Activated naive CD8-positive, alpha-beta T cell treated with anti-CD3 and anti-CD28 coated beads for 36 hours (primary cell): Measurements from ENCODE around the gene FOXF1. TPM values are rescaled to one million over a fixed set of nuclear protein-coding genes. Genes with fewer than 3 reads are reported as not detected.

Experiments
- DNase-seq: peaks from one replicate; pipeline ENCODE4 v3.0.0; 2021
- H3K27ac Mint-ChIP-seq: one replicate; pipeline ENCODE4 v1.8.0; 2022; ENCODE audit warnings: mild to moderate bottlenecking, moderate library complexity, mixed read lengths
- H3K27me3 Mint-ChIP-seq: one replicate; pipeline ENCODE4 v1.8.0; 2022; ENCODE audit warnings: mild to moderate bottlenecking, mixed read lengths
- H3K36me3 Mint-ChIP-seq: one replicate; pipeline ENCODE4 v1.8.0; 2021; ENCODE audit warnings: mild to moderate bottlenecking, mixed read lengths
- H3K4me1 Mint-ChIP-seq: one replicate; pipeline ENCODE4 v1.8.0; 2021; ENCODE audit warnings: mixed read lengths
- H3K4me3 Mint-ChIP-seq: one replicate; pipeline ENCODE4 v1.8.0; 2022; ENCODE audit warnings: mild to moderate bottlenecking, moderate library complexity, mixed read lengths
- H3K9me3 Mint-ChIP-seq: one replicate; pipeline ENCODE4 v1.8.0; 2022; ENCODE audit warnings: mixed read lengths
- total RNA-seq, 2 experiments: library from RNA; stranded (reverse); gene quantifications; one replicate each; pipeline ENCODE4 v1.2.3, GENCODE V29; 2021

FOXF1 gene
- total RNA-seq, result not detected

DNA sequence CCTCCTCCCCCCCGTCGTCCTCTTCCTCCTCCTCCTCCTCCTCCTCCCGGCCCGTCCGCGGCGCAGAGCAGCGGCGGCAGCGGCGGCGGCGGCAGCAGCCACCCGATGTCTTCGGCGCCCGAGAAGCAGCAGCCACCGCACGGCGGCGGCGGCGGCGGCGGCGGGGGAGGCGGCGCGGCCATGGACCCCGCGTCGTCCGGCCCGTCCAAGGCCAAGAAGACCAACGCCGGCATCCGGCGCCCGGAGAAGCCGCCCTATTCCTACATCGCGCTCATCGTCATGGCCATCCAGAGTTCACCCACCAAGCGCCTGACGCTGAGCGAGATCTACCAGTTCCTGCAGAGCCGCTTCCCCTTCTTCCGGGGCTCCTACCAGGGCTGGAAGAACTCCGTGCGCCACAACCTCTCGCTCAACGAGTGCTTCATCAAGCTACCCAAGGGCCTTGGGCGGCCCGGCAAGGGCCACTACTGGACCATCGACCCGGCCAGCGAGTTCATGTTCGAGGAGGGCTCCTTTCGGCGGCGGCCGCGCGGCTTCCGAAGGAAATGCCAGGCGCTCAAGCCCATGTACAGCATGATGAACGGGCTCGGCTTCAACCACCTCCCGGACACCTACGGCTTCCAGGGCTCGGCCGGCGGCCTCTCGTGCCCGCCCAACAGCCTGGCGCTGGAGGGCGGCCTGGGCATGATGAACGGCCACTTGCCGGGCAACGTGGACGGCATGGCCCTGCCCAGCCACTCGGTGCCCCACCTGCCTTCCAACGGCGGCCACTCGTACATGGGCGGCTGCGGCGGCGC lies at the start of gene FOXF1:
Gene FOXF1 (plus strand): TSS at position 63 of the 797 bp plus-strand sequence. CDS start 43 bp downstream, at position 106.
- H3K9me3 Mint-ChIP-seq, result no peaks in the 10 kb centered on the region
- peaks cover 22% of the 10 kb centered on the region for H3K4me1 Mint-ChIP-seq
- peaks cover 2% of the 10 kb centered on the region for H3K36me3 Mint-ChIP-seq
- no peak for DNase-seq
- no peak within 1 kb of the TSS for H3K27ac Mint-ChIP-seq
- peak within 1 kb of the TSS; percentile 59 for H3K4me3 Mint-ChIP-seq
- peaks cover 80% of the 10 kb centered on the region for H3K27me3 Mint-ChIP-seq

DNA sequence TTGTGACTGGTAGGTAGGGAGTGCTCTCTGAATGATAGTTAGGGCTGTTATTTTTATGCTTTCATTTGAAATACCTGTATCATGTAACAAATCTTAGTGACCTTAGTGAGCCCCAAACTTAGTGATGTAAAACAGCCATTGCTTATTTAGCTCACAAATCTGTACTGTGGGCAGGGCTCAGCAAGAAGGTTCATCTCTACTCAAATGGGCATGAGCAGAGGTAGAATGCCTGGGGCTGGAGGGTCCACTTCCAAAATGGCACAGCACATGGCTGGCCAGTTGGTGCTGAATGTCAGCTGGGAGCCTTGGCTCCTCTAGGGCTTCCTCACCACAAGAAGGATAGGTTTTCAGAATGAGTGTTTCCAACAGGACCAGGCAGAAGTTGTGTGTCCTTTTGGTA lies 49.3 kb upstream of the FOXF1 start:
- Mint-ChIP-seq H3K4me1 (no peaks in the 10 kb centered on the region), H3K27me3 (peaks cover 6% of the 10 kb centered on the region), H3K4me3 (no peak overlapping the region), H3K27ac (no peak overlapping the region), H3K9me3 (peaks cover 7% of the 10 kb centered on the region), H3K36me3 (no peaks in the 10 kb centered on the region)
- DNase-seq, result no peak

- Mint-ChIP-seq H3K27me3 (peaks cover 6% of the 10 kb centered on the region), H3K27ac (no peak overlapping the region), H3K36me3 (no peaks in the 10 kb centered on the region), H3K4me3 (no peak overlapping the region), H3K4me1 (no peaks in the 10 kb centered on the region), H3K9me3 (peaks cover 7% of the 10 kb centered on the region)
- DNase-seq, result no peak
These were observed 47.8 kb upstream of the FOXF1 start for GRCh38 chr16:86462334-86463084.

DNA sequence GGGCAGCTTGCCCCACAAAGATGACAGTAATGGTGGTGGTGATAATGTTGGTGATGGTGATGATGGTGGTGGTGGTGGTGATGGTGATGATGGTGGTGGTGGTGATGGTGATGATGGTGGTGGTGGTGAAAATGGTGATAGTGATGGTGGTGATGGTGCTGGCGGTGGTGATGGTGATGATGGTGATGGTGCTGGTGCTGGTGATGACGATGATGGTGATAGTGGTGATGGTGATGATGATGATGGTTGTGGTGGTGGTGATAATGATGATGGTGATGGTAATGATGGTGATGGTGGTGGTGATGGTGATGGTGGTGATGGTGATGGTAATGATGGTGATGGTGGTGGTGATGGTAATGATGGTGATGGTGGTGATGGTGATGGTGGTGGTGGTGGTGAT lies 46.3 kb upstream of the FOXF1 start:
- no peak for DNase-seq
- H3K27me3 Mint-ChIP-seq, result no peaks in the 10 kb centered on the region
- no peaks in the 10 kb centered on the region for H3K36me3 Mint-ChIP-seq

DNA sequence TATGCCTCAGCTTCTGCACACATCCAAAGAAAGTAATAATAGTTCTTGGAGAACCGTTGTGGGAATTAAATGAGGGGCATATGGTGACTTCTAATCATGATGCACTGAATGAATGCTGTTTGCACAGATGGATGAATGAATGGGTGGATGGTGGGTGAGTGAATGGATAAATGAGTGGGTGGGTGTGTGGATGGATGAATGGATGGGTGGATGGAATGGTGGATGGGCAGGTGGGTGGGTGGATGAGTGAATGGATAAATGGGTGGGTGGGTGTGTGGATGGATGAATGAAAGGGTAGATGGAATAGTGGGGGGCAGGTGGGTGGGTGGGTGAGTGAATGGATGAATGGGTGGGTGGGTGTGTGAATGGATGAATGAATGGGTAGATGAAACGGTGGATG lies 44.9 kb upstream of the FOXF1 start:
- Mint-ChIP-seq H3K4me1 (no peaks in the 10 kb centered on the region), H3K36me3 (no peaks in the 10 kb centered on the region), H3K9me3 (peaks cover 7% of the 10 kb centered on the region), H3K27ac (no peak overlapping the region), H3K4me3 (no peak overlapping the region), H3K27me3 (no peaks in the 10 kb centered on the region)
- DNase-seq, result no peak

More for the DNA sequence above, 46.3 kb upstream of the FOXF1 start:
- Mint-ChIP-seq H3K27ac (no peak overlapping the region), H3K4me3 (no peak overlapping the region), H3K4me1 (no peaks in the 10 kb centered on the region), H3K9me3 (peaks cover 7% of the 10 kb centered on the region)

DNA sequence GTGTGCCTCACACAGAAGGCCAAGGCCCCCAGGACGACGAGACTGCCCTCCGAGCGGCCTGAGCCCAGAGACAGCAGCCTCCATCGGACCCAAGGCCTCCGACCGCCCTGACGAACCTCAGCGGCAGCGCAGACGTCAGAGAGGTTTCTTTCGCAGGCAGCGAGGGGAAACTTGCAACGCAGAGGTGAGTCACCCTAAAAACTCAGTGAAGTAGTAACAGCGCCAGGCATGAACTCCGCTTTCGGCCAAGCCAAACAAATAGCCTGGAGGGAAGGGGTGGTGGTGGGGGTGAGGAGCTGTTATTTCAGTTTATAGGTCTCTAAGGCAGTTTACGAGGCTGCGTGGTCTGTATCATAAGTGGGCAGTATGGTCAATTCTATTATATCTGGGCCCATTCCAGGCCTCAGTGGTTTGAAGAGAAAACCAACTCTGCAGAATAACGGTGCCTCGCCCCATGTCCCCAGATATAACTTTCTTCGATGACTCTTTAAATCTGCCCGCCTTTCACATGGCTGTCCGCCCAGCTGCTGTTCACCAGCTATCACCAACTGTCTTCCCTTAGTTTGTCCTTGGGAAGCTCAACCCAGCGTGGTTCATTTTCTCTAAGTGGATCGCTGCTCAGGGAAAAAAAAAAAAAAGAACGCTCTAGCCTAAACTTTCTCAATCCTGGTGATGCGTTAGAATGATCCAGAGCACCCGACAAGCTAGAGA lies 43.5 kb upstream of the FOXF1 start:
- H3K36me3 Mint-ChIP-seq, result no peaks in the 10 kb centered on the region
- no peaks in the 10 kb centered on the region for H3K27me3 Mint-ChIP-seq
- no peak overlapping the region for H3K4me3 Mint-ChIP-seq
- no peaks in the 10 kb centered on the region for H3K4me1 Mint-ChIP-seq
- no peak overlapping the region for H3K27ac Mint-ChIP-seq
- no peak for DNase-seq
- H3K9me3 Mint-ChIP-seq, result peaks cover 7% of the 10 kb centered on the region

- no peak overlapping the region for H3K4me3 Mint-ChIP-seq
These were observed 42.8 kb upstream of the FOXF1 start for GRCh38 chr16:86467490-86467889.

GRCh38 chr16:86470964-86471363 lies 39.4 kb upstream of the FOXF1 start:
- Mint-ChIP-seq H3K4me1 (no peaks in the 10 kb centered on the region), H3K27me3 (peaks cover 4% of the 10 kb centered on the region), H3K27ac (no peak overlapping the region), H3K4me3 (no peak overlapping the region), H3K9me3 (peaks cover 2% of the 10 kb centered on the region), H3K36me3 (no peaks in the 10 kb centered on the region)
- DNase-seq, result no peak

More at GRCh38 chr16:86467490-86467889, 42.8 kb upstream of the FOXF1 start:
- Mint-ChIP-seq H3K9me3 (peaks cover 9% of the 10 kb centered on the region), H3K36me3 (no peaks in the 10 kb centered on the region), H3K27me3 (no peaks in the 10 kb centered on the region), H3K27ac (no peak overlapping the region), H3K4me1 (no peaks in the 10 kb centered on the region)
- no peak for DNase-seq

DNA sequence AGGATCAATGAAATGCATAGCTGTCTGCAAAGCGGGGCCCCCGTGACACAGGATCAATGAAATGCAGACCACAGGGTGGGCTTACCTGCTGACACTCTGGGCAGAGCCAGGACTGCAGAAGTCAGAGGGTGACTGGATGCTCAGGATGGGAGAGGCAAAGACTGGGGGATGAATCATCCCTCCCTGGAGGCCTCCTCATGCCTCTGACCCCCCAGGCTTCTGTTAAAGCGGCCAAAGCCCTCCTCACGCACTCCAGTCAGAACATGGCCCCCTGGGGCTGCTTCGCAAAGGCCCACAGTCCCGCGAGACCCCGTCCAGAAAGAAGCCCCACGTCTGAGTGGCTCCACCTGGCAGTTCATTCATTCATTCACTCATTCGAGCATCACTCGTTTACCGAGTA lies 38.4 kb upstream of the FOXF1 start:
- H3K4me3 Mint-ChIP-seq, result no peak overlapping the region
- no peak for DNase-seq
- H3K4me1 Mint-ChIP-seq, result no peaks in the 10 kb centered on the region
- no peaks in the 10 kb centered on the region for H3K36me3 Mint-ChIP-seq
- peaks cover 2% of the 10 kb centered on the region for H3K9me3 Mint-ChIP-seq
- H3K27me3 Mint-ChIP-seq, result peaks cover 4% of the 10 kb centered on the region
- no peak overlapping the region for H3K27ac Mint-ChIP-seq

DNA sequence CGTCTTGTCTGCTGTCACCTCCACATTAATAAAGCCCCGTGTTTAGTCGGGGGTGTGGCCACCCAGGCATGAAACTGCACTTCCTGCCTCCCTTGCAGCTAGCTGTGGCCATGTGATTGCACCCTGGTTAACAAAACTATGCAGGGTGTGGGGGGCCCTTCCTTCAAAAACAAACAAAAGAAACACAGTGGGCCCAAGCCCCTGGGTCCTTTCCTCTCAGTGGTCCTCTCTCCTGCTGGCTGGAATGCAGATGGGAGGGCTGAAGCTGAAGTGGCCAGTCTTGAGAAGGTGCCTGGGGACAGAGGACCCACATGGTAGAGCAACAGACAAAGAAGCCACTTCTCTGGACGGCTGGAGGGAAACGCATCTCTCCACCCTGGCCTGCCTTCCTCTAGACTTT lies 38.0 kb upstream of the FOXF1 start:
- Mint-ChIP-seq H3K27me3 (peaks cover 8% of the 10 kb centered on the region), H3K27ac (no peak overlapping the region)

GRCh38 chr16:86476956-86477534 lies 33.3 kb upstream of the FOXF1 start:
- Mint-ChIP-seq H3K4me3 (no peak overlapping the region), H3K27ac (no peak overlapping the region), H3K36me3 (no peaks in the 10 kb centered on the region), H3K4me1 (no peaks in the 10 kb centered on the region), H3K9me3 (peaks cover 2% of the 10 kb centered on the region), H3K27me3 (peaks cover 27% of the 10 kb centered on the region)
- no peak for DNase-seq

More for the DNA sequence above, 38.0 kb upstream of the FOXF1 start:
- Mint-ChIP-seq H3K36me3 (no peaks in the 10 kb centered on the region), H3K4me3 (no peak overlapping the region), H3K4me1 (no peaks in the 10 kb centered on the region), H3K9me3 (peaks cover 2% of the 10 kb centered on the region)
- DNase-seq, result no peak

GRCh38 chr16:86477642-86478041 lies 32.7 kb upstream of the FOXF1 start:
- Mint-ChIP-seq H3K4me3 (no peak overlapping the region), H3K36me3 (no peaks in the 10 kb centered on the region), H3K27ac (no peak overlapping the region), H3K9me3 (no peaks in the 10 kb centered on the region), H3K4me1 (no peaks in the 10 kb centered on the region), H3K27me3 (peaks cover 27% of the 10 kb centered on the region)
- no peak for DNase-seq

DNA sequence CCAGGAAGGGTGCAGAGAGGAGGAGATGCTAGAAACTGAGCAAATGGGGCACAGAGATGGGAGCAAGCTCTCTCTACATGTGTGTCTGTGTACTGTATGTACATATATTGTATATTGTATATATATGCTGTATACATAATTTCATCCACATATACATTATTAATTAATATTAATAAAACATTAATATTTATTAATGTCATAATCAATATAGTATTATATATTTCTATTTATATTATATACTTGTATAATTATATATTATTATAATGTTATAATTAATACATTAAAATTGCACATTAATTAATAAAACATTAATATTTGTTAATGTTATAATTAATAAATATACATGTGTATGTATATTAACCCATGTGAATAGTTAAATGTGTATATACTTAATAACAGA lies 31.5 kb upstream of the FOXF1 start:
- H3K36me3 Mint-ChIP-seq, result no peaks in the 10 kb centered on the region
- no peak overlapping the region for H3K4me3 Mint-ChIP-seq
- no peaks in the 10 kb centered on the region for H3K9me3 Mint-ChIP-seq
- no peaks in the 10 kb centered on the region for H3K4me1 Mint-ChIP-seq
- DNase-seq, result no peak
- peaks cover 28% of the 10 kb centered on the region for H3K27me3 Mint-ChIP-seq
- no peak overlapping the region for H3K27ac Mint-ChIP-seq

DNA sequence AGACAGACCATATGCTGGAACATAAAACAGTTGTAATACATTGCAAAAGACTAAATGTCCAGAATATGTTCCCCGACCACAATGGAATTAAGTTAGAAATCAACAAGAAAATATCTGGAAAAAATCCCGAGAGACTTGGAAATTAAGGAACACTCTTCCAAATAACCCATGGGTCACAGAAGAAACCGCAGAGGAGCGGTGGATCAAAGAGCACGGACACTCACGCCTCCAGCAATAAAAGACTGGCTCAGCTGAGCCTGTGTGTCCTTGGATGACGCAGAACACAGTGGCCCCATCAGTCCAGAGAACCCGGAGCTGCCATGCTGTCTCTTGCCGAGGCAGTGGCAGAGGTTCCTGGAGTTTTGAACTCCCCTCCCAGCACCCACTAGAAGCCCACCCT lies 30.9 kb upstream of the FOXF1 start:
- Mint-ChIP-seq H3K9me3 (peaks cover 3% of the 10 kb centered on the region), H3K4me3 (no peak overlapping the region)

GRCh38 chr16:86480444-86480843 lies 29.9 kb upstream of the FOXF1 start:
- H3K4me1 Mint-ChIP-seq, result no peaks in the 10 kb centered on the region
- H3K27me3 Mint-ChIP-seq, result peaks cover 37% of the 10 kb centered on the region
- no peak for DNase-seq
- no peak overlapping the region for H3K4me3 Mint-ChIP-seq
- no peaks in the 10 kb centered on the region for H3K36me3 Mint-ChIP-seq
- H3K9me3 Mint-ChIP-seq, result peaks cover 3% of the 10 kb centered on the region
- H3K27ac Mint-ChIP-seq, result no peak overlapping the region

More for the DNA sequence above, 30.9 kb upstream of the FOXF1 start:
- DNase-seq, result no peak
- Mint-ChIP-seq H3K27me3 (peaks cover 32% of the 10 kb centered on the region), H3K27ac (no peak overlapping the region), H3K36me3 (no peaks in the 10 kb centered on the region), H3K4me1 (no peaks in the 10 kb centered on the region)
